HG03354 (cell line): ENCODE data around the gene ZNF454.
A peak's percentile ranks its signal among the peaks of the same experiment; 100 is the strongest.

Source experiments
- ATAC-seq: cut with Tn5 transposase; IDR thresholded peaks from one replicate; pipeline ENCODE4 v1.9.1; 2021; ENCODE audit warnings: mild to moderate bottlenecking; ENCODE audit not compliant: unreplicated experiment, poor library complexity, severe bottlenecking

Gene ZNF454

GRCh38 chr5:178940569-178941360 is at the start of gene ZNF454:
TSS of gene ZNF454 (plus strand) at chr5:178941198. CDS start at chr5:178942792, 1,594 bp downstream.
- no peak for ATAC-seq

DNA sequence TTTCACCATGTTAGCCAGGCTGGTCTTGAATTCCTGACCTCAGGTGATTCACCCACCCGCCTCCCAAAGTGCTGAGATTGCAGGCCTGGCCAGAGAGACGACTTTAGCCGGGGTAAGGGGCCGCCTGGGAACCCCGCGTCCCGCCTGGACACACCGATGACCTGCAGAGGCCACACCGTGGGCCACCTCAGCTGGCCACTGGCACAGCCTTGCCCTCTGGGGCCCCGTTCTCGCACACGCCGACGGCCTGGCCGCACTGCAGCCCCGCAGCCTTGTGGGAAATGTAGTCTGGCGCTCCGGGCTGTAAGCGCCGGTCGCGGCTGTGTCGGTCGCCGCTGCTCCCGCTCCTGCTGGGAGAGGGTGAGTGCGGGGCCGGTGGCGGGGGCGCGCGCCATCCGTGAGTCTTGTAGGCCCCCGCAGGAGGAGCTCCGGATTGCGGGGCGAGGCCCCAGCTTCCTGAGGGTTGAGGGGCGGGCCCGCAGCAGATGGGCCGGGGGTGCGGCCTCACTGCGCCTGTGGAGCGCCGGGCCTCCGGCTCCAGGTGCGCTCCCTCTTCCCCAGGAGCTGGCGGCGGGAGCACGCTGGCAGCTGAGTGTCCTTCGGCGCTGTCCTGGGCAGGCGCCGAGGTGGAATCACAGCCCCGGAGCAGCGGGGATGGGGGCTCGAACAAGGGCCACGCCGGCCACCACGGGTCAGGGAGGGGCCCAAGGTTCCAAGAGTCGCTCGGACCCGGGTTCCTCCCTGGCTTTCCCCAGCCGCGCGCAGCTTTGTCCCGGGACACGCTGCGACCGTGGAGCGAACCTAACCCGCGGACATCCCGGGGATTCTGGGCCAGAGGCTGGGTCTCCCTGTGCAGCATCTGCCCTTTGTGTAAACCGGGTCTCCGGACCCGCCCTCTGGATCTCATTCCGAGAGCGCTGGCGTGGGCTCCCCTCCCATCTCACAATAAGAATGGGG is 45.1 kb upstream of the ZNF454 start, which contains the start of gene ZFP2:
TSS of gene ZFP2 (plus strand) at position 299 of the 957 bp plus-strand sequence. CDS start 35,401 bp downstream, outside the sequence.
- ATAC-seq, result peak; percentile 62

GRCh38 chr5:178899289-178899688 is 41.7 kb upstream of the ZNF454 start:
- ATAC-seq, result no peak

- no peak for ATAC-seq
Measured at GRCh38 chr5:178902849-178903248, 38.1 kb upstream of the ZNF454 start.

DNA sequence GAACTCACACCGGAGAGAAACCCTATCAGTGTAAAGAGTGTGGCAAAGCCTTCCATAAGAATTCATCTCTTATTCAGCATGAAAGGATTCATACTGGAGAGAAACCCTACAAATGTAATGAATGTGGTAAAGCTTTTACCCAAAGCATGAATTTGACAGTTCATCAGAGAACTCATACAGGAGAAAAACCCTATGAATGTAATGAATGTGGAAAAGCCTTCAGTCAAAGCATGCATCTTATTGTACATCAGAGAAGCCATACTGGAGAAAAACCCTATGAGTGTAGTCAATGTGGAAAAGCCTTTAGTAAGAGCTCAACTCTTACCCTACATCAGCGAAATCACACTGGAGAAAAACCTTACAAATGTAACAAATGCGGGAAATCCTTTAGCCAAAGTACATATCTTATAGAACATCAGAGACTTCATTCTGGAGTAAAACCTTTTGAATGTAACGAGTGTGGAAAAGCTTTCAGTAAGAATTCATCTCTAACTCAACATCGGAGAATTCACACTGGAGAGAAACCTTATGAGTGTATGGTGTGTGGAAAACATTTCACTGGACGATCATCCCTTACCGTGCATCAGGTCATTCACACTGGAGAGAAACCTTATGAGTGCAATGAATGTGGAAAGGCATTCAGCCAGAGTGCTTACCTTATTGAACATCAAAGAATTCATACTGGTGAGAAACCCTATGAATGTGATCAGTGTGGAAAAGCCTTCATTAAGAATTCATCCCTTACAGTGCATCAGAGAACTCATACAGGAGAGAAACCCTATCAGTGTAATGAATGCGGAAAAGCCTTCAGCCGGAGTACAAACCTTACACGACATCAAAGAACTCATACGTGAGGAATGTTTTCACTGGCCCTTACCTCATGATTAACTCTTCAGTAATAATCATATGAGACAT is 8.9 kb upstream of the ZNF454 start:
- no peak for ATAC-seq

DNA sequence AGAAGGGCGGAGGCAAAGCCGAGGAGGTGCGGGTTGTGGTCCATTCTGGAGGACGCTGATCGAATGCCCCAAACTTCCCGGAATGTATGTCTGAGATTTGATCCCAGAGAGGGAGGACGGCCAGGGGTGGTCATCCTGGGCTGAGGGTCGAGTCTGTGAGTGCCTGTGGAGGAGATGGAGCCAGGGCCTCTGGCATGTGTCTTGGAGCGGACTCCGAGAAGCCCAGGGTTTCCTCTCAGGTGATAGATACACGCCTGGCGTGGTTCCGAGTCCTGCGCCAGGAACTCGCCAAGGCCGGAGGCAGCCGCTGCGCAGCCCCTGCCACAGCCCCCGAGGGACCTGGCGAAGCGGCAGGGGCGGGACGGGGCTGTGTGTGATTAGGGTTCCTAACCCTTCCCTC is 363 bp downstream of the ZNF454 start:
- ATAC-seq, result no peak

DNA sequence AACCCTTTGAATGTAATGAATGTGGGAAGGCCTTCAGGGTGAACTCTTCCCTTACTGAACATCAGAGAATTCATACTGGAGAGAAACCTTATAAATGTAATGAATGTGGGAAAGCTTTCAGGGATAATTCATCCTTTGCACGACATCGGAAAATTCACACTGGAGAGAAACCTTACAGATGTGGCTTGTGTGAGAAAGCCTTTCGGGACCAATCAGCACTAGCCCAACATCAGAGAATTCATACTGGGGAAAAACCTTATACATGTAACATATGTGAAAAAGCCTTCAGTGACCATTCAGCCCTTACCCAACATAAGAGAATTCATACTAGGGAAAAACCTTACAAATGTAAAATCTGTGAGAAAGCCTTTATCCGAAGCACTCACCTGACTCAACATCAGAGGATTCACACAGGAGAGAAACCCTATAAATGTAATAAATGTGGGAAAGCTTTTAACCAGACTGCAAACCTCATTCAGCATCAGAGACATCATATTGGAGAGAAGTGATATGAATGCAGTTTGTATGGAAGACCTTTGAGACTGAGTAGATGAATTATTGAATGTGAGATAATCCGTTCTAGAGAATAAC is 24.6 kb downstream of the ZNF454 start:
- ATAC-seq, result no peak

- no peak for ATAC-seq
Measured at GRCh38 chr5:178981381-178981780, 40.4 kb downstream of the ZNF454 start.

DNA sequence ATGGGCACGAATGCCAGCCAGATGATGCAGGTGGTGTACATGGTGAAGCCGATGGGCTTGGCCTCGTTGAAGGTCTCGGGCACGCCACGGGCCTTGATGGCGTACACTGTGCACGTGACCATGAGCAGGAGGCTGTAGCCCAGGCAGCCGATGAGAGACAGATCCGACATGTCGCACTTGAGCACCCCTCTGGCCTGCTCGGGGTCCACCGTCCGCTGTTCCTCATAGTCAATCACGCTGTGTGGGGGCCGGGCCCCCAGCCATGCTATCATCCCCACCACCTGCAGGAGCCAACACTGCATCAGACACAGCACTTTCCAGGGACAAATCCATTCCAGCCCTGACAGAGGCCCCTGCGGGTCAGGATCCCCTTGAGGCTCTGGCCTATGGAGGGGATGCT is 41.9 kb downstream of the ZNF454 start:
- no peak for ATAC-seq

- no peak for ATAC-seq
Measured at GRCh38 chr5:178983728-178984127, 42.7 kb downstream of the ZNF454 start.

- ATAC-seq, result no peak
Measured at GRCh38 chr5:178984145-178985072, 43.4 kb downstream of the ZNF454 start.

DNA sequence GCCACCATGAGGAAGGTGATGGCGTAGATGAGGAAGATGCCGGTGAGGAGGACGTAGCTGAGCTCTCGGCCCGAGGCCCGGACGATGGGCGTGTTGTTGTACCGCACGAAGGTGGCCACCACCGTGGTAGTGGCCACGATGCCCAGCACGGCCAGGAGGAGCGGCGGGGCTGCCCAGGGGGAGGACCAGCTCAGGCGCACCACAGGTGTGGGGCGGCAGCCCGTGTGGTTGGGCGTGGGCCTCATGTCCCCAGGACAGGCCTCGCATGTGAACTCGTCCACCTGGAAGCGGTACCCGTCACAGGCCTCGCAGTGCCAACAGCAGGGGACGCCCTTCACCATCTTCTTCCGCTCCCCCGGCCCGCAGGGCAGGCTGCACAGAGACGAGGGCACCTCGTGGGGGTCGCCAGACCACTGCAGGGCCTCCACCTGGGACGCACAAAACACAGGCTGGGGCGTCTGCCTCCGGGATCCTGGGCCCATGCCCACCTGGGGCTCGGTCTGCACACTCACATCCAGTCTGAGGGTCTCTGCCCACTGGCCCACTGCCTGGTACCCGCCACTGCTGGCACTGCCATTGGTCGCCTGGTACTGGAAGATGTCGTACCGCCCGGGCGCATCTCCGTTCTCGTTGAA is 45.4 kb downstream of the ZNF454 start:
- ATAC-seq, result no peak

- ATAC-seq, result no peak
Measured at GRCh38 chr5:178988436-178989220, 47.6 kb downstream of the ZNF454 start.

DNA sequence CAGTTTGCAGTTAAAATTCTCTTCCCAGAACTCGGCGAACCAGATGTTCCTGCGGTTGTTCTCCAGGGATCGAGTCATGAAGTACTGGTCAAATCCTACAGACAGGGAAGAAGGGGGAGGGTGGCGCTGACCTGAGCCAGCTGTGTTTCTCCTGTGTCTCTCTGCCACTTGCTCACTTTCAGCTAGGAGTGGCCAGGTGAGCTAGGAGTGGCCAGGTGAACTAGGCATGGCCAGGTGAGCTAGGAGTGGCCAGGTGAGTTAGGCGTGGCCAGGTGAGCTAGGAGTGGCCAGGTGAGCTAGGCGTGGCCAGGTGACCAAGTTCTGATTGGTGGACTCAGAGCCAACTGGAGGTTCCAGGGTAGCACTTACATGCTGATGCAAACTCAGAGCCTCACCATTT is 48.3 kb downstream of the ZNF454 start:
- ATAC-seq, result no peak

DNA sequence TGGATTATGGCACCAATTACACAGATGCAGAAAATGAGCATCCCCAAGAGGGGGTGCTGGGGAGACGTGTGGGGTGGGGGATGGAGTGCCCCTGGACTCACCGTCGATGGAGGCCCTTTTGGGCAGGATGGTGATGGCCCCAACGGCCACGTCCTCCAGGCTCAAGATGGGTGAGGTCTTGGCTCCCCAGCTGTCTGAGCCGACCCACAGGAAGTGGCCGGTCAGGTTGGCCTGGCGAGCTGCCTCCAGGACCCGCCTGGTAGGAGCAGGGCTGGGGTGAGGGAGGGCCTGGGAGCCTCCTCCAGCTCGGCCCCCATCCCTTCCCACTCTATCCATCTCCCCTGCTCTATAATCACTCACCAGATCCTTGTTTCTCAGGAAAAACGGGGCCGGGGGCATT is 49.5 kb downstream of the ZNF454 start:
- no peak for ATAC-seq

DNA sequence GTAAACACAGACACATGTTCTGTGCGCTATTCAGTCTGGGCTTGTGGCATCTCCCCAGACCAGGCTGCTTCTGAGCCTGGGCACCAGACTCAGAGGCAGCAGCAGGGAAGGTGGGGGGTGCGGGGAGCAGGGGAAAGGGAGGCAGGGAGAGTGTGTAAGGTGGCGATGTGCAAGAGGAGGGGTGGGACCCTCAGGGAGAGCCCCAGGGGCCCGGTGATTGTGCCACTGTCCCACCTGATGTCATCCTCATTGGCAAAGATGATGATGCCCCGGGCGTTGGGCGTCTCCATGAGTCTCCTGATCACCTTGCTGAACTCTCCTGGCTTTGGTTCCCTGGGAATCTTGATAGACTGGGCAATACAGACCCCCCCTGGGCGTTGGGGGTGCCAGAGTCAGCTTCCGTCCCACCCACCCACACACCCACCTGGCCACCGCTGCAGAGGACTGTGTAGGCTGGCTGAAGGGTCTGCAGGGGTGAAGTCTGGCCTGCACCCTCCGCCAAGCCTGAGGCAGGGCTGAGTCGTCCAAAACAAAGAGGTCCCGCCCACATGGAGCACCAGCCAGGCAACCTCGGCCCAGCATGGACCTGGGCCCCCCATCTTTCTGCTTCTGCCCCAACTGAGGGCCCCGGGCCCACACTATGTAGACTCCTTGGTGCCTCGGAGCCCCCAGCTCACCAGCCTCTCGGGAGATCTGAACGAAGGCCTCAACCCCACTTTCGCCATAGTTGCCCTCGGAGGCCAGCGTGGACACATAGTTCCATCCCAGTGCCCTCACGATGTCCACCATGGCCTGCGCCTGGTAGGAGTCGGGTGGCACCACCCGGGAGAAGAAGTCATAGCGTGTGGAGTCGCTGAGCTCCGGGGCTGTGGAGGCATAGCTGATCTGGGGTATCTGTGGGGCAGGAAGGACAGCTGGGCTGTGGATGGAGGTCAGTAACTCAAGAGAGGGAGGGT is 50.5 kb downstream of the ZNF454 start:
- no peak for ATAC-seq
